GM12878 (cell line): ENCODE data around the gene CDC42BPA. TPM values are rescaled to one million over a fixed set of nuclear protein-coding genes. Genes with fewer than 3 reads are reported as not detected.

Experiments used
- DPF2 ChIP-seq: fragments of 450-650 bp; IDR thresholded peaks from 2 replicates; pipeline ENCODE4 v1.6.1; 2017; ENCODE audit warnings: mild to moderate bottlenecking
- FOXK2 ChIP-seq: fragments of 450-650 bp; IDR thresholded peaks from 2 replicates; pipeline ENCODE4 v1.6.1; 2017; ENCODE audit warnings: mild to moderate bottlenecking, moderate library complexity
- HDGF ChIP-seq: fragments of 450-650 bp; IDR thresholded peaks from 2 replicates; pipeline ENCODE4 v1.6.1; 2016; ENCODE audit warnings: antibody characterized with exemption
- IKZF1 ChIP-seq: fragments of 450-650 bp; conservative IDR thresholded peaks from 2 replicates; pipeline ENCODE4 v1.6.1; 2017; ENCODE audit warnings: antibody characterized with exemption, mild to moderate bottlenecking
- IKZF2 ChIP-seq, 2 experiments: fragments of 450-650 bp; IDR thresholded peaks; 2 replicates each; pipeline ENCODE4 v1.6.1; 2017; ENCODE audit warnings: mild to moderate bottlenecking in 2 of 2, moderate library complexity in 2 of 2
- LARP7 ChIP-seq: fragments of 450-650 bp; IDR thresholded peaks from 2 replicates; pipeline ENCODE4 v1.6.1; 2017; ENCODE audit warnings: mild to moderate bottlenecking
- MAX ChIP-seq: IDR thresholded peaks from 2 replicates; pipeline ENCODE4 v1.6.1; 2012; ENCODE audit warnings: low read depth, low read length, improper control_type of control experiment
- MYB ChIP-seq: fragments of 150-350 bp; IDR thresholded peaks from 2 replicates; pipeline ENCODE4 v1.6.1; 2014; ENCODE audit warnings: mild to moderate bottlenecking, low read depth, low read length, borderline replicate concordance
- SIX5 ChIP-seq: IDR thresholded peaks from 2 replicates; pipeline ENCODE4 v1.6.1; 2011; ENCODE audit warnings: mild to moderate bottlenecking, low read depth, low read length, moderate library complexity; ENCODE audit not compliant: severe bottlenecking
- SMAD1 ChIP-seq: fragments of 450-650 bp; IDR thresholded peaks from 2 replicates; pipeline ENCODE4 v1.6.1; 2018; ENCODE audit warnings: mild to moderate bottlenecking, low read depth; ENCODE audit not compliant: partially characterized antibody
- STAT3 ChIP-seq: IDR thresholded peaks from 2 replicates; pipeline ENCODE4 v1.6.1; 2011; ENCODE audit warnings: low read depth, low read length, improper control_type of control experiment
- ZNF207 ChIP-seq: fragments of 450-650 bp; IDR thresholded peaks from 2 replicates; pipeline ENCODE4 v1.6.1; 2014; ENCODE audit warnings: antibody characterized with exemption, mild to moderate bottlenecking, borderline replicate concordance
- ZNF274 ChIP-seq: IDR thresholded peaks from one replicate; pipeline ENCODE4 v1.8.0; 2011; ENCODE audit not compliant: insufficient read length, insufficient read depth
- ZSCAN29 ChIP-seq: fragments of 450-650 bp; IDR thresholded peaks from 2 replicates; pipeline ENCODE4 v1.6.1; 2017; ENCODE audit warnings: mild to moderate bottlenecking, moderate library complexity
- polyA plus RNA-seq, 11 experiments: library from polyadenylated mRNA; depleted of rRNA in 4 of 11; unstranded in 6 of 11; stranded (reverse) in 5 of 11; fragments of >200 nt; fragmentation: Nextera tagmentation in 4 of 11; fragmentation: Illumina TruSeq in 1 of 11; extraction: Ambion mirVana in 4 of 11; extraction: Trizol in 1 of 11; gene quantifications; 1 replicate in 1 of 11; 2 replicates in 10 of 11; pipeline versions ENCODE4 v1.2.1 to v1.2.3, GENCODE V29; 2011 to 2016; ENCODE audit warnings: inconsistent platforms in 2 of 11, missing spikeins in 2 of 11, low read depth in 1 of 11
- total RNA-seq, 4 experiments: library from RNA; depleted of rRNA in 3 of 4; stranded (reverse); fragments of >200 nt in 3 of 4; fragmentation: Illumina TruSeq in 1 of 4; extraction: Trizol in 1 of 4; gene quantifications; 2 replicates each; pipeline versions ENCODE4 v1.2.1 to v1.2.3, GENCODE V29; 2013 to 2021
- TF ChIP-seq, protein P1 (sequence below): IDR thresholded peaks from 2 replicates; pipeline ENCODE4 v1.6.1; 2012; ENCODE audit warnings: low read length, inconsistent platforms

CDC42BPA gene
- total and polyA plus RNA-seq, 10 of the 15 experiments (the other 5 are each of a cell fraction or from before 2014, with no cell fraction given): 0.02 to 0.52 (median 0.10) TPM

GRCh38 chr1:227006226-227006796, 312.0 kb downstream of the CDC42BPA start (continued):
- TF ChIP-seq STAT3 (no peak), DPF2 (peak; percentile 56; the same call in 1 of the 2 replicates), FOXK2 (no peak), LARP7 (no peak), MYB (no peak), SIX5 (no peak), MAX (no peak), HDGF (no peak), IKZF2 (IDR thresholded peaks at IDR 0.05) (peak; percentile 44 to 46; a peak in 2 of 4 replicates), ZNF207 (no peak), ZNF274 (no peak), IKZF1 (peak; percentile 34; the same call in 1 of the 2 replicates), SMAD1 (no peak), ZSCAN29 (no peak)
- TF ChIP-seq, protein P1, sequence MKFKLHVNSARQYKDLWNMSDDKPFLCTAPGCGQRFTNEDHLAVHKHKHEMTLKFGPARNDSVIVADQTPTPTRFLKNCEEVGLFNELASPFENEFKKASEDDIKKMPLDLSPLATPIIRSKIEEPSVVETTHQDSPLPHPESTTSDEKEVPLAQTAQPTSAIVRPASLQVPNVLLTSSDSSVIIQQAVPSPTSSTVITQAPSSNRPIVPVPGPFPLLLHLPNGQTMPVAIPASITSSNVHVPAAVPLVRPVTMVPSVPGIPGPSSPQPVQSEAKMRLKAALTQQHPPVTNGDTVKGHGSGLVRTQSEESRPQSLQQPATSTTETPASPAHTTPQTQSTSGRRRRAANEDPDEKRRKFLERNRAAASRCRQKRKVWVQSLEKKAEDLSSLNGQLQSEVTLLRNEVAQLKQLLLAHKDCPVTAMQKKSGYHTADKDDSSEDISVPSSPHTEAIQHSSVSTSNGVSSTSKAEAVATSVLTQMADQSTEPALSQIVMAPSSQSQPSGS: no peak
